ENCODE results near the gene SYCN.

The SYCN gene

GRCh38 chr19:39174142-39174541, 29.9 kb downstream of the SYCN start:
- Histone ChIP-seq H3K27ac (no peak overlapping the region), H2AFZ (ENCODE audit: low read depth) (no peak overlapping the region), H3K4me2 (no peak overlapping the region), H3K27me3 (ENCODE audit: insufficient read depth, low read depth) (no peaks in the 10 kb centered on the region), H3K9ac (no peak overlapping the region), H3K36me3 (ENCODE audit: insufficient read depth) (no peaks in the 10 kb centered on the region), H3K4me1 (ENCODE audit: low read depth, poor library complexity, severe bottlenecking) (no peaks in the 10 kb centered on the region), H4K20me1 (ENCODE audit: insufficient read depth) (no peaks in the 10 kb centered on the region), H3K4me3 (IDR thresholded peaks at IDR 0.05; ENCODE audit: insufficient read depth, low read depth, low read length) (no peak overlapping the region), H3K79me2 (ENCODE audit: insufficient read depth, low read depth) (no peaks in the 10 kb centered on the region)
- TF ChIP-seq, protein P1, sequence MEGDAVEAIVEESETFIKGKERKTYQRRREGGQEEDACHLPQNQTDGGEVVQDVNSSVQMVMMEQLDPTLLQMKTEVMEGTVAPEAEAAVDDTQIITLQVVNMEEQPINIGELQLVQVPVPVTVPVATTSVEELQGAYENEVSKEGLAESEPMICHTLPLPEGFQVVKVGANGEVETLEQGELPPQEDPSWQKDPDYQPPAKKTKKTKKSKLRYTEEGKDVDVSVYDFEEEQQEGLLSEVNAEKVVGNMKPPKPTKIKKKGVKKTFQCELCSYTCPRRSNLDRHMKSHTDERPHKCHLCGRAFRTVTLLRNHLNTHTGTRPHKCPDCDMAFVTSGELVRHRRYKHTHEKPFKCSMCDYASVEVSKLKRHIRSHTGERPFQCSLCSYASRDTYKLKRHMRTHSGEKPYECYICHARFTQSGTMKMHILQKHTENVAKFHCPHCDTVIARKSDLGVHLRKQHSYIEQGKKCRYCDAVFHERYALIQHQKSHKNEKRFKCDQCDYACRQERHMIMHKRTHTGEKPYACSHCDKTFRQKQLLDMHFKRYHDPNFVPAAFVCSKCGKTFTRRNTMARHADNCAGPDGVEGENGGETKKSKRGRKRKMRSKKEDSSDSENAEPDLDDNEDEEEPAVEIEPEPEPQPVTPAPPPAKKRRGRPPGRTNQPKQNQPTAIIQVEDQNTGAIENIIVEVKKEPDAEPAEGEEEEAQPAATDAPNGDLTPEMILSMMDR (conservative IDR thresholded peaks at IDR 0.05; ENCODE audit: low read depth, low read length), result no peak

DNA sequence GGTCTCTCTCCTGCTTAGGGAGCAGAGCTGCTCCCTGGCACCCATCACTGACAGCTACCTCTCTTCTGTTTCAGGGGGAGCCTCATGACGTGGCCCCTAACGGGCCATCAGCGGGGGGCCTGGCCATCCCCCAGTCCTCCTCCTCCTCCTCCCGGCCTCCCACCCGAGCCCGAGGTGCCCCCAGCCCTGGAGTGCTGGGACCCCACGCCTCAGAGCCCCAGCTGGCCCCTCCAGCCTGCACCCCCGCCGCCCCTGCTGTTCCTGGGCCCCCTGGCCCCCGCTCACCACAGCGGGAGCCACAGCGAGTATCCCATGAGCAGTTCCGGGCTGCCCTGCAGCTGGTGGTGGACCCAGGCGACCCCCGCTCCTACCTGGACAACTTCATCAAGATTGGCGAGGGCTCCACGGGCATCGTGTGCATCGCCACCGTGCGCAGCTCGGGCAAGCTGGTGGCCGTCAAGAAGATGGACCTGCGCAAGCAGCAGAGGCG, 30.5 kb downstream of the SYCN start:
- Histone ChIP-seq H3K36me3 (ENCODE audit: insufficient read depth) (no peaks in the 10 kb centered on the region), H3K9ac (no peak overlapping the region)
- TF ChIP-seq, protein P1 (conservative IDR thresholded peaks at IDR 0.05; ENCODE audit: low read depth, low read length), result no peak

DNA sequence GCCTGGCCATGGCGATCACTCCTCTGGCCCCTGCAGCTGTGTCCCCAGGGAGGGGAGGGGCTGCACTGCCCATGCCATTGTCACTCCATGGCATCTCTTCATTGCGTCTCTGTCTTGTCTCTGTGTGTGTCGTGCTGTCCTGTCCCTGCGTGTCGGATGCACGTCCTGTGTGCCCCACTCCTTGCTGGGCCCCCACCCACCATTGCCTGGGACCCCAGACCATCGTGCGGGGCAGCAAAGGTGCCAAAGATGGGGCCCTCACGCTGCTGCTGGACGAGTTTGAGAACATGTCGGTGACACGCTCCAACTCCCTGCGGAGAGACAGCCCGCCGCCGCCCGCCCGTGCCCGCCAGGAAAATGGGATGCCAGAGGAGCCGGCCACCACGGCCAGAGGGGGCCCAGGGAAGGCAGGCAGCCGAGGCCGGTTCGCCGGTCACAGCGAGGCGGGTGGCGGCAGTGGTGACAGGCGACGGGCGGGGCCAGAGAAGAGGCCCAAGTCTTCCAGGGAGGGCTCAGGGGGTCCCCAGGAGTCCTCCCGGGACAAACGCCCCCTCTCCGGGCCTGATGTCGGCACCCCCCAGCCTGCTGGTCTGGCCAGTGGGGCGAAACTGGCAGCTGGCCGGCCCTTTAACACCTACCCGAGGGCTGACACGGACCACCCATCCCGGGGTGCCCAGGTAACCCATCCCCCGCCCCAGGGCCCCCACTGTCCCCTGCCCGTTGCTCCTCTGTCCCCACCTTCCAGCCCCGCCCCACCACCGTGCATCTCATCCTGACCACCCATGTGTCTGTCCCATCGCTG, 31.2 kb downstream of the SYCN start:
- Histone ChIP-seq H2AFZ (ENCODE audit: low read depth) (no peak overlapping the region), H3K36me3 (ENCODE audit: insufficient read depth) (no peaks in the 10 kb centered on the region), H3K79me2 (ENCODE audit: insufficient read depth, low read depth) (no peaks in the 10 kb centered on the region)

More for the DNA sequence above, 30.5 kb downstream of the SYCN start:
- no peaks in the 10 kb centered on the region for H4K20me1 ChIP-seq (ENCODE audit: insufficient read depth)
- no peak overlapping the region for H3K4me2 ChIP-seq
- no peaks in the 10 kb centered on the region for H3K79me2 ChIP-seq (ENCODE audit: insufficient read depth, low read depth)
- no peaks in the 10 kb centered on the region for H3K27me3 ChIP-seq (ENCODE audit: insufficient read depth, low read depth)
- H2AFZ ChIP-seq (ENCODE audit: low read depth), result no peak overlapping the region
- H3K4me3 ChIP-seq (IDR thresholded peaks at IDR 0.05; ENCODE audit: insufficient read depth, low read depth, low read length), result no peak overlapping the region
- H3K4me1 ChIP-seq (ENCODE audit: low read depth, poor library complexity, severe bottlenecking), result no peaks in the 10 kb centered on the region
- no peak overlapping the region for H3K27ac ChIP-seq

GRCh38 chr19:39171479-39172465, 32.3 kb downstream of the SYCN start:
- no peak overlapping the region for H3K4me3 ChIP-seq (IDR thresholded peaks at IDR 0.05; ENCODE audit: insufficient read depth, low read depth, low read length)
- H3K9ac ChIP-seq, result no peak overlapping the region
- TF ChIP-seq, protein P1 (conservative IDR thresholded peaks at IDR 0.05; ENCODE audit: low read depth, low read length), result no peak
- H4K20me1 ChIP-seq (ENCODE audit: insufficient read depth), result no peaks in the 10 kb centered on the region
- no peak overlapping the region for H3K4me2 ChIP-seq
- no peaks in the 10 kb centered on the region for H3K27me3 ChIP-seq (ENCODE audit: insufficient read depth, low read depth)
- no peaks in the 10 kb centered on the region for H3K36me3 ChIP-seq (ENCODE audit: insufficient read depth)
- no peak overlapping the region for H2AFZ ChIP-seq (ENCODE audit: low read depth)
- H3K27ac ChIP-seq, result no peak overlapping the region
- no peaks in the 10 kb centered on the region for H3K79me2 ChIP-seq (ENCODE audit: insufficient read depth, low read depth)
- H3K4me1 ChIP-seq (ENCODE audit: low read depth, poor library complexity, severe bottlenecking), result no peaks in the 10 kb centered on the region

More for the DNA sequence above, 31.2 kb downstream of the SYCN start:
- H3K9ac ChIP-seq, result no peak overlapping the region
- H3K4me1 ChIP-seq (ENCODE audit: low read depth, poor library complexity, severe bottlenecking), result no peaks in the 10 kb centered on the region
- no peak overlapping the region for H3K27ac ChIP-seq
- H3K4me2 ChIP-seq, result no peak overlapping the region
- H3K27me3 ChIP-seq (ENCODE audit: insufficient read depth, low read depth), result no peaks in the 10 kb centered on the region
- H3K4me3 ChIP-seq (IDR thresholded peaks at IDR 0.05; ENCODE audit: insufficient read depth, low read depth, low read length), result no peak overlapping the region
- TF ChIP-seq, protein P1 (conservative IDR thresholded peaks at IDR 0.05; ENCODE audit: low read depth, low read length), result no peak
- no peaks in the 10 kb centered on the region for H4K20me1 ChIP-seq (ENCODE audit: insufficient read depth)

Measured in KMS-11 (cell line).